GM18861 (cell line): ENCODE data around the gene C12orf57.

ENCODE experiments used
- ATAC-seq: cut with Tn5 transposase; IDR thresholded peaks from one replicate; pipeline ENCODE4 v1.9.1; 2021; ENCODE audit not compliant: unreplicated experiment

The C12orf57 gene

DNA sequence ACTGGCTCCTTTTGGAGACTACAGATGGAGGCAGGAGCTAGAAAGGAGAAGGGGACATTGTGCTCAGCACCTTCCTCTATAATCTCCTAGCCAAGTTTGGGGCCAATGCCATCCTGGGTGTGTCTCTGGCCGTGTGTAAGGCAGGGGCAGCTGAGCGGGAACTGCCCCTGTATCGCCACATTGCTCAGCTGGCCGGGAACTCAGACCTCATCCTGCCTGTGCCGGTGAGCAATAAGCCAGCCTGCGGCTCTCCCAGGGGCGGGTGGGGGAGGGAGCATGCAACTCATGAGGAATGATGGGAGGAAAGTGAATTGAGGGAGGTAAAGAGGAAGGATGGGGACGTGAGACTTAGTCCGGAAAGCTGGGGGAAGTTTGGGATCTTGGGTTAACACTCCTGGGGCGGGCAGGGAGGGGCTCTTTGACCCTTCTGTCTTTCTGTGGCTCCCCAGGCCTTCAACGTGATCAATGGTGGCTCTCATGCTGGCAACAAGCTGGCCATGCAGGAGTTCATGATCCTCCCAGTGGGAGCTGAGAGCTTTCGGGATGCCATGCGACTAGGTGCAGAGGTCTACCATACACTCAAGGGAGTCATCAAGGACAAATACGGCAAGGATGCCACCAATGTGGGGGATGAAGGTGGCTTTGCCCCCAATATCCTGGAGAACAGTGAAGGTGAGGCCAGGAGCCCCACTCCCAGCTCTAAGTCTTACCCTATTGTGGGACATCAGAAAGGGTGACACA, 26.2 kb upstream of the C12orf57 start:
- no peak for ATAC-seq

GRCh38 chr12:6919588-6919987, 24.2 kb upstream of the C12orf57 start:
- ATAC-seq: no peak

- ATAC-seq: no peak
Measured at GRCh38 chr12:6921539-6921938, 22.3 kb upstream of the C12orf57 start.

- ATAC-seq: no peak
Measured at GRCh38 chr12:6921996-6922946, 21.6 kb upstream of the C12orf57 start.

GRCh38 chr12:6923003-6923732, 20.7 kb upstream of the C12orf57 start:
- ATAC-seq: no peak

DNA sequence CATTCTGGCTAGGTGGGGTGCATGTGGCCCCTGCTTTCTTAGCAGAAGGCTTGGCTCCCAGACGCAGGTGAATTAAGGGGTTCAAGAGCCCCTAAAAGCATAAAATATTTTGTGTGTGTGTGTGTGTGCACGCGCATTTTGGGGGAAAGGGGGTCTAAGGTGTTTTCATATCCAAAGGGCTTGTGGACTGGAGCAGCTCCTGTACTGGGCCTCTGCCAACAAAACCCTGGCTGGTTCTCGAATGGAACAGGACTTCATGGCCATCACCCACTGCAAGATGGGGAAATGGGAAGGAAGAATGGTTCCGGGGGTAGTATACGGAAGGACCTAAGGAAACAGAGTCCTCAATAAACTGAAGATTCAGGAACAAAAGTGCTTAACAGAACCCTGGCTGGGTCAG, 20.0 kb upstream of the C12orf57 start:
- no peak for ATAC-seq

GRCh38 chr12:6925239-6925539, 18.6 kb upstream of the C12orf57 start:
- ATAC-seq: no peak

DNA sequence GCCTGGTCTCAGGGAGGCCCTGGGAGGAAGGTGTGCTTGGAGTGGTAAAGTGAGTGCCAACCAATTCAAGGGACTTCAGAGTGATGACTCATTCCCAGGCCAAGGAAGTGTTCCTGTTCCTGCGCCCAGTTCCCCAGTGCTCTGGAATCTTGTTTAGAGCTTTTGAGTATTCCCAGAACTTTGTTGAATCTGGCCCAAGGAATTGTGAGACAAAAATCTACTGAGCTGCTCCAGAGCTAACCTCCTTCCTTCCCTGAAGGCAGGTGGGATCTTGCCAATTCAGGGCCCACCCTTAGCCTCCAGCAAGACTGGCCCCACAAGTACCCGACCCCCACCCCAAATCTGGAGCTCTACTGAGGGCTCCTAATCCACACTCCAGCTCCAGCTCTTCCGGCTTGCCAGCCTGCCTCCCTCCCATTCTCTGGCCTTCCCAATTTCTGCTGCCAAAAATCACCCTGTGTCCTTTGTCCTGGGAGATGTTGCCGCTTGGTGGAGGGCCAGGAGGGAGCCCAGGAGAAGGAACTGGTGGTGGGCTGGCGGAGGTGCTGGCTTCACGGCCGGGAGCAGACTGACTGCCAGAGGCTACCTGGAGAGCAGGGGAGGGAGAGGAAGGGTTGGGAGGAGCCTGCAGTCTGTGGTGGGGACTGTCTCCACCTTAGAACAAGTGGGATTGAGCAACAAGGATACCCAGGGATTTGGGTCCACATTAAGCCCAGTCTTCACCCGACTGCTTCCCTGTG, 18.1 kb upstream of the C12orf57 start:
- no peak for ATAC-seq

DNA sequence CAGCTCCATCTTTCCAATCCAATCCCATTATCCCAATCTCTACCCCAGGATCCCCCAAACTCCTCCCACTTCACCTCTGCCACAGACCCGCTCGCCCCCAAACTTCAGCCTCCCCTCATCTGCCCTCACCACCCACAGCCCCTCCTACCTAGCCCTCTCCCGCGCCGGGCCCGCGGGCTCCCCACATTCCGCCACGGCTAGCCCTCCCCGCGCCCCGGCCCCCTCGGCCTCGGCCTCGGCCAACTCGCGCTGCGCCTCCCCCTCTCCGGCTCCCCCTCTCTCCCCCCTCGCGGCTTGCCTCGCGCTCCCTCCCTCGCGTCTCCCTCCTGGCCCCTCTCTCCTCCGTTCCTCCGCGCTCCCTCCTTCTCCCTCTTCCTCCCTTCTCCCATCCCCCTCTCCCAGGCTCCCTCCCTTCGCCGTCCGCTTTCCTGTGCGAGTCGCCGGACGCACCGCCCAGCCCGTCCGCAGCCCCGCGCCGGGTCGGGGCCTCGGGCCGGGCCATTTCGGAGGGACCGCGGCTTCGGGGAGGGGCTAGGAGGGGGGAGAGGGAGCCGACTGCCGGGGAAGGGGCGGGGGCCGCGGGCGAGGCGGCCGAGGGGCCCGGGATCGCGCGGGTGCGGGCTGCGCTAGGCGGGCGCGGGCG, 16.3 kb upstream of the C12orf57 start, which contains the start of gene ATN1:
Gene ATN1 (plus strand): TSS at position 581 of the 643 bp plus-strand sequence. CDS start 6,043 bp downstream, outside the sequence.
- ATAC-seq: no peak

DNA sequence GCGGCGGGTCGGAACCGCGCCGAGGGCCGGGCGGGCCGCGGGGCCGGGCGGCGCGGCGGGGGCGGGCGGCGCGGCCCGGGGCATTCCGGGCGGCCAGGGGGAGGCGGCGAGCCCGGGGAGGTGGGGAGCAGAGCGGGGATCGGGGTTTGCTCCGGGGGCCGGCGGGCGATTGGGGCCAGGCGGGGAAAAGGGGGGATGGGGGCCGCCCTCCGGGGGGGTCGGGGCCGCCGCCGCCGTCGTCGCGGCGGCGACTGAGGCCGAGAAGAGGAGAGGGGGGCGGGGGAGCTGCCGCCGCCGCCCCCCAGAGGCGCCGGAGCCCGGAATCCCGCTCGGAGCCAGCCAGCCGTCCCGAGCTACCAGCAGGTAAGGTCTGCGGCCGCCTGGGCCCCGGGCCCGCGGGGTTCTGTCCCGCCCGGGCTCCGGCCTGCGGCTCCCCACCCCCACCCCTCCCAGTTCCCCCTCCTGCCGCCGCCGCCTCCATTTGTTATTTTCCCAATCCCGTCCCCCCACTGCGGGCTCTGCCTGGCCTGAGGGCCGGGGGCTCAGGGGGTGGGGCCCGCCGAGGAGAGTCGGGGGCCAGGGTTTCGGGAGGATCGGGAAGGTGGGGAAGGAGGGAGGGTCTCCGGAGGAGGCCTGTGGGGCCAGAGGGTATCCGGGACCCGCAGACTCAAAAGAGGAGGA, 15.7 kb upstream of the C12orf57 start:
- ATAC-seq: no peak

DNA sequence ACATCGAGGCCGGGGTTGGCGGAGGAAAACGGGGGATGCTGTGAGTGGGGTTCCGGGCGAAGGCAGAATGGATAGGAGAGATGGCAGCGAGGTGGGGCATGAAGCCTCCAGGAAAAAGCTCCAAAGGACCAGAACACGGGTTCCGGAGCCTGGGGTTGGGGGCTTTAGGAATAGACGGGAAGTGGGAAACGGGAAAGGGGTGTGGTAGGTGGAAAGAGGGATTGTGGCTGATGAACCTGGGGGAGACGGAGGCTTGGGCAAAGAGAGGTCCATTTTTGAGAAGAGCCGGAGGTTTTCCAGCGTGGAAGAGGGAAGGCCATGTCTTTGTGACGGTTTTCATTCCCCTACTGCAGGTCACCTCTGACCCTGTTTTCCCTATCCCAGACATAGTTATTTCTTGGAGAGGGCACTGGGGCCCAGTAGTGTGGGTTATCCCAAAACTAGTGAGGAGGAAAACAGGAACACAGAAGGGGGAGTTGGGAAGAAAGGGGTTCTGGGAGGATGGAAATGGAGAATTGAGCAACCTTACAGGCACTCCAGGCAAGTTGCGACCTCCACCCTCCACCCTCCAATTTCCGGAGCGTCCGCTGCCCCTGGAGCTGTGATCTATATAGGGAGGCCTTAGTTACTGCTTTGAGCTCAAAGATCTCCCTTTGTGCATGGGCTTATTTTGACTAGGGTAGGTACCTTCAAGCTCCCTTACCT, 15.0 kb upstream of the C12orf57 start:
- no peak for ATAC-seq

DNA sequence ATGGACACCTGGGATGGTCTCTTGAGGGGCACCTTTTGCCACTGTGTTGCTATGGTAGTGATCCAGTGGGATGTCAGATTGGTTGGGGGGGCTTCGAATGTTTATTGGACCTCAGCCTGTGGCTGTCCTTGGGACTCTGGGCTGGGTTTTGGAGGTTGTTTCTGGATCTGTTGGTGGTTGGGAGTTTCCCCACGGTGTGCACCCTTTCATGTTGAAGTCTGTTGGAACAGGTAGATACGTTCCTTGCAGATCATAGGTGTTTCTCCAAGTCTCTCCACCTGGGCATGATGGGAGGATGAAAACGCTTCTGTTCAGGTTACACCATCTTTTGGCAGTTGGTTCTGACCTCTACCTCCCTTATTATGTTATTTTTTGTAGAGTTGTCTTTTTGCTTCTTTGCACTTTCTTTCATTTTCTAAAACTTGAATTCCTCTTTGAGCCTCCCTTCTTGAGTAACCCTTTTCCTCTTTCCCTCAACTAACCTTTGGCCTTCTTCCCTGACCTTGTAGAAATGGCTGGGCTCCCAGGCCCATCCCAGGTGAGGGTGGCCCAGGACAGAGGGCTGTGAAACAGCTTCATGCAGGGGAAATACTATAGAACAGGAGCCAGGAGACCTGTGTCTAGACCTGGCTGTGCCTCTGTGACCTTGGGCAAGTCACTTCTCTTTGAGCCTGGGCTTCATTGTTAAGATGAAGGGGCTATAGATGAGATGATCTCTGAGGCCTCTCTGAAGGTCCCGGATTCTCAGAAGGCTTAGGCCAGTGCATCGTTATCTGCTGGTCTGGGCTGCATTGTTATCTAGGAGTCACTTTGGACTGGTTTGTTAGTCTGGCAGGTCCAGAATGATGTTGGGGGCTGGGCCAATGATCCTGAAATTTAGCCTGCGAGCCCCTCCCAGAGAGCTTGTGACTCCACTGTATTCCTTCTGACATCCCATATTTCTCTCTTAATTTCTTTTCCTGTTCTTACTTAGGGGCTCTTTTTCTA, 14.1 kb upstream of the C12orf57 start:
- no peak for ATAC-seq

GRCh38 chr12:6932766-6933165, 11.1 kb upstream of the C12orf57 start:
- ATAC-seq: no peak

DNA sequence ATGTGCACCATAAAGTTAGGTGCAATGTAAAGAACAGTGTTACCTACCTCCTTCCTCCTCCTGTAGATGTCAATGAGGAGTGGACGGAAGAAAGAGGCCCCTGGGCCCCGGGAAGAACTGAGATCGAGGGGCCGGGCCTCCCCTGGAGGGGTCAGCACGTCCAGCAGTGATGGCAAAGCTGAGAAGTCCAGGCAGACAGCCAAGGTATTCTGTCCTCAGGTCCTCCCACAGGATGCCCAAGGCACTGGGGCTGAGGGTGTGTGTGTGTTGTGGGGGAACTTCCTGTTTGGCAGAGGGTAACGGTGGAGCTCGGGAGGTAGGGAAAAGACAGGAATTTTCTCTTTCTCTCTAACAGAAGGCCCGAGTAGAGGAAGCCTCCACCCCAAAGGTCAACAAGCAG, 9.7 kb upstream of the C12orf57 start:
- ATAC-seq: no peak

- ATAC-seq: no peak
Measured at GRCh38 chr12:6935371-6936193, 8.2 kb upstream of the C12orf57 start.

GRCh38 chr12:6936194-6936635, 7.6 kb upstream of the C12orf57 start:
- ATAC-seq: no peak
